ENCODE results near the gene CHRM4.

Gene CHRM4

GRCh38 chr11:46347637-46348311 lies 43.8 kb downstream of the CHRM4 start:
- DNase-seq (ENCODE audit: low read depth), result peak; percentile 10

- DNase-seq (ENCODE audit: low read depth), result peak; percentile 92
Observed at GRCh38 chr11:46346886-46347636, 44.5 kb downstream of the CHRM4 start, which contains the start of gene DGKZ. DGKZ (plus strand) TSS chr11:46347463; CDS start chr11:46347660, 197 bp downstream.

- DNase-seq (ENCODE audit: low read depth), result no peak
Observed at GRCh38 chr11:46345881-46346484, 45.6 kb downstream of the CHRM4 start.

DNA sequence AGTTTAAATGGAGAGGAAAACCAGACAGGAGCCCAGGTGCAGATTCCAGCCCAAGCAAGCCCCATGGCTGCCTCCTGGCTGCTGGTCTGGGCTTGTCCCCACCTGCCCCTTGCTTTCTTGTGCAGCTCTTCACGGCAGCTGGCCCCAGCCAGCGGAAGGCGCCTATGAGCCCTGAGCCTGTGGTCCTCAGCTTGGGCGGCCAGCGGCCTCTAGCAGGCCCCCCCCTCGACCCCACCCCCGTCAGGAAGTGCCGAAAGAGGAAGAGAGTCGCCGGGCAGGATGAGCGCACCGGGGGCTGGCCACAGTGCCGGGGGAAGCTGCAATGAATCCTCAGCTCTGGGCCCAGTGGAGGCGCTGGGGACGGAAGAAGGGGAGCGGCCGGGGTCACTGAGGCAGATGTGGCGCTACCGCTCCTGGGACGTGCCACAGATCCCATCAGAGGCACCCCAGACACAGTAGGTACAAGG lies 46.4 kb downstream of the CHRM4 start:
- DNase-seq (ENCODE audit: low read depth), result no peak

DNA sequence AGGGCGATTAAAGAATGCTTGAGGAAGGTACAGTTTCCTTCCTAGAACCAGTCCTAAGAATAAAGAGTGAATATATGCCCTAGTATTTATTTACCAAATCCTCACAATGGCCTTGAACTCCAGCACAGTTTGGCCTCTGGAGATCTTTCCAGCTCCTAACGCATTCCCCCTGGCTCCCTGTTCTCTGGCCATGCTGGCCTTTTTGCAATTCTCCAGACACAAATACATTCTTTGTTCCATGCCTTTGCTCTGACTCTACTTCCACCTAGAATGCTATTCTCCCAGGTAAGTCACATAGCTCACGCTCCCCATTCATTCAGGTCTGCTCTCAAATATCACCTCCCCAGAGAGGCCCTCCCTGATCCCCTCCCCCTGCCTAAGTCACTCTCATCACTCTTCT lies 48.1 kb downstream of the CHRM4 start:
- no peak for DNase-seq (ENCODE audit: low read depth)

DNA sequence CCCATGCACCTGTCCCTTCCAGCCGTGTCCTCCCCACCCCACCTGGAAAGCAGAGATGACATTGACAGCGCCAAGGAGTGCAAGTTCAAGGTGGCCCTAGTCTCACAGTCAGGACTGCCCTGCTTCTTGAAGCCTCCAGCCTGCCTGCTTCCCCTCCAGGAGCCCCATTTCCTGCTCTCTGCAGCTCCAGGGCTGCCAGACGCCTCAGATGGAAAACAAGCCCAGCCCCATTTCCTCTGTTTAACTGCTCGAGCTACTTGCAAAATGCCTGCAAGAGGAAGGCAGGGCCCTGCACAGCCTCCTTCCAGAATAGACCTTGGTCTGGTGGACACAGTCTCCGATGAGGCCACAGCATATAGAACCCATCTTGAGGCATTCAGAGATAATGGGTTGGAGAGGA lies 49.3 kb downstream of the CHRM4 start:
- peak; percentile 23 for DNase-seq (ENCODE audit: low read depth)

DNA sequence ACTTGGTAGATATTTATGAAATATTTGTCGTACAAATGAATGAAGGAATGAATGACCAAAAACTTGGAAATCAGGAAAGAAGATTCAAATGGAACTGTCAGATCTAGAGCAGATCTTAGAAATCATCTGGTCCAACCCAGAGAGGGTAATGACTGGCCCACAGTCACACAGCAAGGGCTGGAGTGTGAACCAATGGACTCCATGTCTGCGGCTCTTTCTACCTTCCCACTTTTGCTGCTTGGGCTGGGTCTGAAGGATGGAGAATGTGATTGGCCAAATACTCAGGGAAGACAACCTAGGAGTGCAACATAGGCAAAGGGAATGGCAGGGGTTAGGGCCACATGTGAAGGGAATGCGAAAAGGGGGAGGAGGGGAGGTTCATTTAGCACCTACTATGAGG lies 50.1 kb downstream of the CHRM4 start:
- no peak for DNase-seq (ENCODE audit: low read depth)

DNA sequence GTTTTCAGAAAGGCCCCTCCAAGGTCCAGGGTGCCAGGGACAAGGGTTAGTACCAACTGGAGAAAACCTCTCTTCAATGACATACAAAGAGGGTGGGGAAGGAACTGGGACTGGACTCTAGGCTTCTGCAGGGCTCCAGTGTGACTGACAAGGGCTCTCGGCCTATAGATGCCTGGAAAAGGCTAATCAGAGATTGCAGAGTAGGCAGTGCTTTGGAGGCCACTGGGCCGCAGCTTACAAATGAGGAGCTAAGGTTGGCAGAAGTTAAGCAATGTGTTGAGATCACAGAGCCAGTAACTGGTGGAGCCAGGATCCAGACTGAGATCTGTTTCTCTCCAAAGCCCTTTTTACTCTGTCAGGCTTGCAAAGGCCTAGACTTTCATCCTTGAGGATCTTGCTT lies 51.8 kb downstream of the CHRM4 start:
- no peak for DNase-seq (ENCODE audit: low read depth)

GRCh38 chr11:46338988-46339666 lies 52.4 kb downstream of the CHRM4 start:
- DNase-seq (ENCODE audit: low read depth), result no peak

GRCh38 chr11:46338636-46338987 lies 53.0 kb downstream of the CHRM4 start:
- DNase-seq (ENCODE audit: low read depth), result no peak

DNA sequence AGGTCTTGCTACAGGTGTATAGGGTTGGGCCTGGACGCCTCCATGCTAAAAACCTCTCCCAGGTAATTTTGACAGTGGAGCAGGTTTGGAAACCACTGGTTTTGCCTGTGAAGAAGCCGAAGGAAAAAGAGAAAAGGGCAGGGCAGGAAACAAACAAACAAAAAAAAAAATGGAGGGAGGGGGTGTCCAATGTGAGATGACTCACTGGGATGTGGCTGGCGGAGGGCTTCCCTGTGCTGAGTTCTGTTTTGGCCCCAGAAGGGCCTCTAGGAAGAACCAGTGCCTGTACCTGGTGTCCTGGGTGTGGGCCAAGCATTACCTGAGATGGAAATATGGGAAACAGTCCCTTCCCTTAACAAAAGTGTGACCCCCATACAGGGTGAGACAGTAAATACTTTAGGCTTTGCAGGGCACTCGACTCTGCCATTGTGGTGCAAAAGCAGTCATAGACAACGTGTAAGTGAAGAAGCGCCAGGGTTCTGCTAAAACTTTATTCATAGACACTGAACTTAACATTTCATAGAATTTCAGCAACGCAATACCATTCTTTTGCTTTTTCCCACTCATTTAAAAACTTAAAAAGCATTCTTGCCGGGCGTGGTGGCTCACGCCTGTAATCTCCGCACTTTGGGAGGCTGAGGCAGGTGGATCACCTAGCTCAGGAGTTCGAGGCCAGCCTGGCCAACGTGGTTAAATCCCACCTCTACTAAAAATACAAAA lies 53.8 kb downstream of the CHRM4 start:
- DNase-seq (ENCODE audit: low read depth), result no peak

GRCh38 chr11:46336563-46337180 lies 54.9 kb downstream of the CHRM4 start:
- DNase-seq (ENCODE audit: low read depth), result no peak

GRCh38 chr11:46335890-46336562 lies 55.5 kb downstream of the CHRM4 start:
- DNase-seq (ENCODE audit: low read depth), result no peak

GRCh38 chr11:46335271-46335670 lies 56.3 kb downstream of the CHRM4 start:
- DNase-seq (ENCODE audit: low read depth), result no peak

GRCh38 chr11:46334211-46334610 lies 57.4 kb downstream of the CHRM4 start:
- DNase-seq (ENCODE audit: low read depth), result no peak
